OCI-LY3 (cell line): ENCODE data around the gene DCC.
A peak's percentile ranks its signal among the peaks of the same experiment; 100 is the strongest.

ENCODE experiments used
- H2AFZ ChIP-seq: fragments of 200-600, 300-600 bp; shearing (Covaris generic); 2 replicates; pipeline ENCODE4 v1.6.0; 2014; ENCODE audit warnings: antibody characterized with exemption, low read depth, low read length
- H3K27ac ChIP-seq: fragments of 200-600, 300-600 bp; sonication (generic); 2 replicates; pipeline ENCODE4 v1.5.1; 2014; ENCODE audit warnings: mild to moderate bottlenecking, low read length, moderate library complexity, mixed read lengths
- H3K27me3 ChIP-seq: fragments of 200-600, 300-600 bp; sonication (generic); 2 replicates; pipeline ENCODE4 v1.6.1; 2014; ENCODE audit warnings: low read depth, low read length, mixed read lengths
- H3K36me3 ChIP-seq: fragments of 200-600, 300-600 bp; sonication (generic); replicated peaks from 2 replicates; pipeline ENCODE3; 2014; ENCODE audit warnings: low read depth, low read length, mixed read lengths
- H3K4me1 ChIP-seq: fragments of 300-600, 200-600 bp; sonication (generic); 2 replicates; pipeline ENCODE4 v1.6.1; 2014; ENCODE audit warnings: low read length, mixed read lengths
- H3K4me2 ChIP-seq: fragments of 200-600, 300-600 bp; sonication (generic); 2 replicates; pipeline ENCODE4 v1.6.1; 2014; ENCODE audit warnings: low read length, mixed read lengths
- H3K4me3 ChIP-seq: fragments of 300-600, 200-600 bp; sonication (generic); 2 replicates; pipeline ENCODE4 v1.5.1; 2014; ENCODE audit warnings: antibody characterized with exemption, mild to moderate bottlenecking, low read length, moderate library complexity
- H3K79me2 ChIP-seq: fragments of 300-600, 200-600 bp; shearing (Covaris generic); 2 replicates; pipeline ENCODE4 v1.6.1; 2014; ENCODE audit warnings: mild to moderate bottlenecking, low read length, mixed read lengths
- H3K9ac ChIP-seq: fragments of 300-600, 200-600 bp; shearing (Covaris generic); 2 replicates; pipeline ENCODE4 v1.6.0; 2014; ENCODE audit warnings: mild to moderate bottlenecking, low read length, moderate library complexity
- H3K9me3 ChIP-seq: fragments of 200-600, 300-600 bp; shearing (Covaris generic); 2 replicates; pipeline ENCODE4 v1.6.1; 2014; ENCODE audit warnings: low read length, mixed read lengths; ENCODE audit not compliant: insufficient read depth
- H4K20me1 ChIP-seq: fragments of 200-600, 300-600 bp; sonication (generic); 2 replicates; pipeline ENCODE4 v1.6.1; 2016; ENCODE audit warnings: low read length, mixed read lengths; ENCODE audit not compliant: insufficient read depth
- EZH2phosphoT487 ChIP-seq: fragments of 200-600 bp; shearing (Covaris generic); IDR thresholded peaks from 2 replicates; pipeline ENCODE4 v1.6.1; 2018; ENCODE audit warnings: antibody characterized with exemption, mixed run types, low read depth
- TF ChIP-seq, protein P1 (sequence below): fragments of 200-600, 300-600 bp; sonication (generic); IDR thresholded peaks from 2 replicates; pipeline ENCODE4 v1.5.1; 2014; ENCODE audit warnings: antibody characterized with exemption, low read length, low read depth

DCC gene

DNA sequence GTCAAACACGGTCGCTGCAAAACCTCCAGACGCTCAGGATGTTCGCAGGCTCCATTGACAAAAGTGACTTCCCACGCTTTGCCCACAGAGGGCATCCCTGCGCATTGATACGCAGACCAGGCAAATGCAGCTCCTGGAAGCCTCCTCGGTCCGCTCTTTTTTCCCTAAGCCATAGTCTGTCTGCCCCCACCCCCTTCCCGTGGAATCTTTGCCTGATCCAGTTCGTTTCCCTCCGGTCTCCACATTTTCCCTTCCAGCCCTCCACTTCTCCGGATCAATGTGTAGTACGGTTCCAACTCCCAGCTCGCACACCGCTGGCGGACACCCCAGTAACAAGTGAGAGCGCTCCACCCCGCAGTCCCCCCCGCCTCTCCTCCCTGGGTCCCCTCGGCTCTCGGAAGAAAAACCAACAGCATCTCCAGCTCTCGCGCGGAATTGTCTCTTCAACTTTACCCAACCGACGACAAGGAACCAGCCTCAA lies at the start of gene DCC:
DCC (plus strand) TSS at position 307 of the 481 bp plus-strand sequence. CDS start 591 bp downstream, outside the sequence.
- H4K20me1 ChIP-seq: no peaks in the 10 kb centered on the region
- no peak within 1 kb of the TSS for H3K27ac ChIP-seq
- no peak for TF ChIP-seq EZH2phosphoT487
- TF ChIP-seq, protein P1, sequence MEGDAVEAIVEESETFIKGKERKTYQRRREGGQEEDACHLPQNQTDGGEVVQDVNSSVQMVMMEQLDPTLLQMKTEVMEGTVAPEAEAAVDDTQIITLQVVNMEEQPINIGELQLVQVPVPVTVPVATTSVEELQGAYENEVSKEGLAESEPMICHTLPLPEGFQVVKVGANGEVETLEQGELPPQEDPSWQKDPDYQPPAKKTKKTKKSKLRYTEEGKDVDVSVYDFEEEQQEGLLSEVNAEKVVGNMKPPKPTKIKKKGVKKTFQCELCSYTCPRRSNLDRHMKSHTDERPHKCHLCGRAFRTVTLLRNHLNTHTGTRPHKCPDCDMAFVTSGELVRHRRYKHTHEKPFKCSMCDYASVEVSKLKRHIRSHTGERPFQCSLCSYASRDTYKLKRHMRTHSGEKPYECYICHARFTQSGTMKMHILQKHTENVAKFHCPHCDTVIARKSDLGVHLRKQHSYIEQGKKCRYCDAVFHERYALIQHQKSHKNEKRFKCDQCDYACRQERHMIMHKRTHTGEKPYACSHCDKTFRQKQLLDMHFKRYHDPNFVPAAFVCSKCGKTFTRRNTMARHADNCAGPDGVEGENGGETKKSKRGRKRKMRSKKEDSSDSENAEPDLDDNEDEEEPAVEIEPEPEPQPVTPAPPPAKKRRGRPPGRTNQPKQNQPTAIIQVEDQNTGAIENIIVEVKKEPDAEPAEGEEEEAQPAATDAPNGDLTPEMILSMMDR: peak; percentile 60
- H3K79me2 ChIP-seq: no peaks in the 10 kb centered on the region
- no peaks in the 10 kb centered on the region for H3K9me3 ChIP-seq
- H3K4me2 ChIP-seq: no peak within 1 kb of the TSS
- no peak within 1 kb of the TSS for H3K4me3 ChIP-seq
- H3K27me3 ChIP-seq: peaks cover 12% of the 10 kb centered on the region
- H2AFZ ChIP-seq: no peak within 1 kb of the TSS
- no peak within 1 kb of the TSS for H3K9ac ChIP-seq
- no peaks in the 10 kb centered on the region for H3K36me3 ChIP-seq
- H3K4me1 ChIP-seq: peaks cover 12% of the 10 kb centered on the region

- Histone ChIP-seq H3K4me2 (no peak overlapping the region), H3K9me3 (no peaks in the 10 kb centered on the region), H3K27me3 (no peaks in the 10 kb centered on the region), H3K79me2 (no peaks in the 10 kb centered on the region), H3K4me3 (no peak overlapping the region), H4K20me1 (no peaks in the 10 kb centered on the region), H2AFZ (peak overlapping the region; percentile 29; the same call in 1 of the 2 replicates), H3K4me1 (no peaks in the 10 kb centered on the region), H3K27ac (no peak overlapping the region), H3K36me3 (no peaks in the 10 kb centered on the region), H3K9ac (no peak overlapping the region)
- no peak for TF ChIP-seq EZH2phosphoT487
- TF ChIP-seq, protein P1: no peak
Measured at GRCh38 chr18:52310651-52311050, 29.3 kb upstream of the DCC start.

- Histone ChIP-seq H3K9ac (no peak overlapping the region), H3K79me2 (no peaks in the 10 kb centered on the region), H3K4me3 (no peak overlapping the region), H3K36me3 (no peaks in the 10 kb centered on the region), H3K4me1 (no peaks in the 10 kb centered on the region), H3K27me3 (no peaks in the 10 kb centered on the region), H3K27ac (no peak overlapping the region), H3K9me3 (no peaks in the 10 kb centered on the region), H3K4me2 (no peak overlapping the region), H4K20me1 (no peaks in the 10 kb centered on the region), H2AFZ (no peak overlapping the region)
- TF ChIP-seq, protein P1: no peak
Measured at GRCh38 chr18:52311331-52311730, 28.7 kb upstream of the DCC start.

GRCh38 chr18:52312346-52312745 lies 27.7 kb upstream of the DCC start:
- Histone ChIP-seq H3K9ac (no peak overlapping the region), H3K79me2 (no peaks in the 10 kb centered on the region), H3K4me1 (no peaks in the 10 kb centered on the region), H4K20me1 (no peaks in the 10 kb centered on the region), H2AFZ (no peak overlapping the region), H3K27me3 (no peaks in the 10 kb centered on the region), H3K9me3 (no peaks in the 10 kb centered on the region), H3K36me3 (no peaks in the 10 kb centered on the region), H3K27ac (no peak overlapping the region), H3K4me3 (no peak overlapping the region), H3K4me2 (no peak overlapping the region)
- TF ChIP-seq, protein P1: no peak
- TF ChIP-seq EZH2phosphoT487: no peak
